Measurements from ENCODE around the gene FBN1.

The FBN1 gene

GRCh38 chr15:48624700-48625099, 20.8 kb downstream of the FBN1 start:
- Histone ChIP-seq H3K9ac (ENCODE audit: insufficient read length) (no peak overlapping the region), H3K36me3 (ENCODE audit: insufficient read depth, low read length) (no peaks in the 10 kb centered on the region), H3K4me3 (no peak overlapping the region), H3K9me3 (ENCODE audit: low read depth, low read length) (no peaks in the 10 kb centered on the region), H3K27ac (no peak overlapping the region)
- TF ChIP-seq FOXP2 (optimal IDR thresholded peaks at IDR 0.05; ENCODE audit: control extremely low read depth, extremely low read length, insufficient read depth) = no peak
- TF ChIP-seq POLR2AphosphoS5 (IDR thresholded peaks at IDR 0.05; ENCODE audit: borderline replicate concordance, low read depth, low read length) = no peak
- no peak for TF ChIP-seq EZH2 (IDR thresholded peaks at IDR 0.05)
- DNase-seq (ENCODE audit: low read depth, low spot score) = no peak

DNA sequence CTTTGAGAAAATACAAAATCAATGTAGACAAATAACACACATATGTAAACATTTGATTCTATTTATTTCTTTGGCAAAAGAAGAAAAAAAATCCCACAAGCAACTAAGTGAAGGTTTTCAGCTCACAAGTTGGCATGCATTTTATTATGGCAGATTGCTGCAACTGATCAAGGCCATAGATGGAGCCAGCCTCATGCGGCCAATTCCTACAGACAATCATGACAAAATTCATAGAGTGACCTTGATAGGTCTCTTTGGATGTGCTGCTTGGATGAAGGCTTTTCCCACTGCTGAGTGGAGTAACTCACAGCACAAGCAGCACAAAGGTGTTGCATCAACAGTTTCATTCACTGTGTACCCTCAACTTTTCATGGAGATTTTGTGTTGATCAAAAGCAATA, 22.1 kb downstream of the FBN1 start:
- H3K27ac ChIP-seq = no peak overlapping the region
- no peaks in the 10 kb centered on the region for H3K36me3 ChIP-seq (ENCODE audit: insufficient read depth, low read length)
- H3K9ac ChIP-seq (ENCODE audit: insufficient read length) = no peak overlapping the region
- DNase-seq (ENCODE audit: low read depth, low spot score) = no peak
- H3K4me3 ChIP-seq = no peak overlapping the region
- no peaks in the 10 kb centered on the region for H3K9me3 ChIP-seq (ENCODE audit: low read depth, low read length)
- no peak for TF ChIP-seq EZH2 (IDR thresholded peaks at IDR 0.05)
- TF ChIP-seq POLR2AphosphoS5 (IDR thresholded peaks at IDR 0.05; ENCODE audit: borderline replicate concordance, low read depth, low read length) = no peak
- TF ChIP-seq FOXP2 (optimal IDR thresholded peaks at IDR 0.05; ENCODE audit: control extremely low read depth, extremely low read length, insufficient read depth) = no peak

GRCh38 chr15:48622237-48622636, 23.3 kb downstream of the FBN1 start:
- no peaks in the 10 kb centered on the region for H3K36me3 ChIP-seq (ENCODE audit: insufficient read depth, low read length)
- H3K27ac ChIP-seq = no peak overlapping the region
- no peak for TF ChIP-seq EZH2 (IDR thresholded peaks at IDR 0.05)
- TF ChIP-seq FOXP2 (optimal IDR thresholded peaks at IDR 0.05; ENCODE audit: control extremely low read depth, extremely low read length, insufficient read depth) = no peak
- no peak for TF ChIP-seq POLR2AphosphoS5 (IDR thresholded peaks at IDR 0.05; ENCODE audit: borderline replicate concordance, low read depth, low read length)
- no peak overlapping the region for H3K9ac ChIP-seq (ENCODE audit: insufficient read length)
- no peak for DNase-seq (ENCODE audit: low read depth, low spot score)
- H3K4me3 ChIP-seq = no peak overlapping the region
- no peaks in the 10 kb centered on the region for H3K9me3 ChIP-seq (ENCODE audit: low read depth, low read length)

- DNase-seq (ENCODE audit: low read depth, low spot score) = no peak
- Histone ChIP-seq H3K4me3 (no peak overlapping the region), H3K9me3 (ENCODE audit: low read depth, low read length) (no peaks in the 10 kb centered on the region), H3K9ac (ENCODE audit: insufficient read length) (no peak overlapping the region), H3K27ac (no peak overlapping the region), H3K36me3 (ENCODE audit: insufficient read depth, low read length) (no peaks in the 10 kb centered on the region)
- TF ChIP-seq POLR2AphosphoS5 (IDR thresholded peaks at IDR 0.05; ENCODE audit: borderline replicate concordance, low read depth, low read length) (no peak), EZH2 (IDR thresholded peaks at IDR 0.05) (no peak), FOXP2 (optimal IDR thresholded peaks at IDR 0.05; ENCODE audit: control extremely low read depth, extremely low read length, insufficient read depth) (no peak)
Observed at GRCh38 chr15:48619446-48619845, 26.1 kb downstream of the FBN1 start.

DNA sequence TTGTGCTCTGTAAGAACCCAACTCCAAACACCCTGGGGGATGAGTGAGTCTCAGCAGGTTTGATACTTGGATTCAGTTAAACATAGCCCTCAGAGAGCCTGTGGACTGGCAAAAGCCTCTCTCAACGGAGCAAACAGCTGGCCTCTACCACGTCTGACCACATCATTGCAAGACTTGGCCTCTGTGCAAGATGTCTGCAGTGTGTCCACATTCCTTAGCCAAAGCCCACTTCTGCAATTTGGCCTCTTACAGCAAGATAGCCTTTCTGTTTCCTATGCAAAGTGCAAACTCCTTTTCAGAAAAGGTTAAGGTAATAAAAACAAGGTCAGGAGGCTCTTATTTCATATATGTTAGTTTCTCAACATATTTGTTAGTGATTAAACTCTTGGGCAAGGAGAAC, 27.9 kb downstream of the FBN1 start:
- DNase-seq (ENCODE audit: low read depth, low spot score) = no peak

DNA sequence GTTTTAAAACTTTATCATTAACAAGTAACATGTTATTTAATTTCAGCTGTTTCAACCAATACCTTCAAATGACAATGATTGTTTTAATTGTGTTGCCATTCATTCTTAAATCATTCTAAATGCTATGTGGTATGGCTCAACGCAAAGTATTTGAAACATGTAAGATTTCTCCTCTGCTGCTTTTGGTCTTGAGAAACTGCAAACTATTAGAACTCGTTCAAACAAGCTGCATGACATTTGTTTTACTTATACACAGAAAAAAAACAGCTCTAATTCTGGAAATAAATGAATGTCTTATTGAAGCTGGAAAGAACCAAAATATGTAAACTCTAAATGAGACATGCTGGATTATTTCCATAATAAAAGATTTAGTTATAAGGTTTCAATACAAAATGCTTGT, 29.3 kb downstream of the FBN1 start:
- no peaks in the 10 kb centered on the region for H3K36me3 ChIP-seq (ENCODE audit: insufficient read depth, low read length)
- no peak overlapping the region for H3K27ac ChIP-seq
- no peak overlapping the region for H3K9ac ChIP-seq (ENCODE audit: insufficient read length)
- H3K4me3 ChIP-seq = no peak overlapping the region
- no peaks in the 10 kb centered on the region for H3K9me3 ChIP-seq (ENCODE audit: low read depth, low read length)
- no peak for DNase-seq (ENCODE audit: low read depth, low spot score)
- no peak for TF ChIP-seq POLR2AphosphoS5 (IDR thresholded peaks at IDR 0.05; ENCODE audit: borderline replicate concordance, low read depth, low read length)

More for the DNA sequence above, 27.9 kb downstream of the FBN1 start:
- H3K36me3 ChIP-seq (ENCODE audit: insufficient read depth, low read length) = no peaks in the 10 kb centered on the region
- no peak for TF ChIP-seq EZH2 (IDR thresholded peaks at IDR 0.05)
- TF ChIP-seq POLR2AphosphoS5 (IDR thresholded peaks at IDR 0.05; ENCODE audit: borderline replicate concordance, low read depth, low read length) = no peak
- no peak for TF ChIP-seq FOXP2 (optimal IDR thresholded peaks at IDR 0.05; ENCODE audit: control extremely low read depth, extremely low read length, insufficient read depth)
- no peak overlapping the region for H3K9ac ChIP-seq (ENCODE audit: insufficient read length)
- no peak overlapping the region for H3K4me3 ChIP-seq
- no peak overlapping the region for H3K27ac ChIP-seq
- H3K9me3 ChIP-seq (ENCODE audit: low read depth, low read length) = no peaks in the 10 kb centered on the region

- no peaks in the 10 kb centered on the region for H3K36me3 ChIP-seq (ENCODE audit: insufficient read depth, low read length)
- H3K9me3 ChIP-seq (ENCODE audit: low read depth, low read length) = no peaks in the 10 kb centered on the region
- TF ChIP-seq POLR2AphosphoS5 (IDR thresholded peaks at IDR 0.05; ENCODE audit: borderline replicate concordance, low read depth, low read length) (no peak), FOXP2 (optimal IDR thresholded peaks at IDR 0.05; ENCODE audit: control extremely low read depth, extremely low read length, insufficient read depth) (no peak), EZH2 (IDR thresholded peaks at IDR 0.05) (no peak)
- no peak overlapping the region for H3K27ac ChIP-seq
- DNase-seq (ENCODE audit: low read depth, low spot score) = no peak
- H3K4me3 ChIP-seq = no peak overlapping the region
- H3K9ac ChIP-seq (ENCODE audit: insufficient read length) = no peak overlapping the region
Observed at GRCh38 chr15:48614051-48614450, 31.5 kb downstream of the FBN1 start.

GRCh38 chr15:48609486-48609885, 36.0 kb downstream of the FBN1 start:
- no peak for DNase-seq (ENCODE audit: low read depth, low spot score)
- H3K4me3 ChIP-seq = no peak overlapping the region
- no peaks in the 10 kb centered on the region for H3K9me3 ChIP-seq (ENCODE audit: low read depth, low read length)
- H3K9ac ChIP-seq (ENCODE audit: insufficient read length) = no peak overlapping the region
- no peaks in the 10 kb centered on the region for H3K36me3 ChIP-seq (ENCODE audit: insufficient read depth, low read length)
- no peak overlapping the region for H3K27ac ChIP-seq
- no peak for TF ChIP-seq EZH2 (IDR thresholded peaks at IDR 0.05)
- no peak for TF ChIP-seq POLR2AphosphoS5 (IDR thresholded peaks at IDR 0.05; ENCODE audit: borderline replicate concordance, low read depth, low read length)
- no peak for TF ChIP-seq FOXP2 (optimal IDR thresholded peaks at IDR 0.05; ENCODE audit: control extremely low read depth, extremely low read length, insufficient read depth)

DNA sequence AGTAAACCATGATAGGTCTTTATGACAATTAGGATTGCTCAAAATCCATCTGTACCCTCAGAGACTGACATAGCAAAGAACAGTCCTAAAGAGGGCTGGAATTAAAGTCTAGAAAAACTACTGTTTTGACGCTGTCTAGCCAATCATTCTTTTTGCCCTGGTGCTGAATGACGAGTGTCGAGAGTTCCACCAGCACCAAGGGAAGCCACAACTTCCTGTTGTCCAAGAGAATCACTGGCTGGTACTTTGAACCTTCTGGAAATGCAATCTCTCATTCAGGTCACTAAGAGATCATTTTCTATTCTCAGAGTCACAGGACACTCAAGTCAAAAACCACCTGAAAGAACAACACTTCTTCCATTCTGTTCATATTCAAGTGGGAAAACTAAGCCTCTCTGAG, 37.7 kb downstream of the FBN1 start:
- TF ChIP-seq POLR2AphosphoS5 (IDR thresholded peaks at IDR 0.05; ENCODE audit: borderline replicate concordance, low read depth, low read length) = no peak
- no peak for TF ChIP-seq FOXP2 (optimal IDR thresholded peaks at IDR 0.05; ENCODE audit: control extremely low read depth, extremely low read length, insufficient read depth)
- no peak for TF ChIP-seq EZH2 (IDR thresholded peaks at IDR 0.05)
- Histone ChIP-seq H3K4me3 (no peak overlapping the region), H3K36me3 (ENCODE audit: insufficient read depth, low read length) (no peaks in the 10 kb centered on the region), H3K27ac (no peak overlapping the region), H3K9me3 (ENCODE audit: low read depth, low read length) (no peaks in the 10 kb centered on the region), H3K9ac (ENCODE audit: insufficient read length) (no peak overlapping the region)
- DNase-seq (ENCODE audit: low read depth, low spot score) = no peak
